ENCODE measurements around the gene COL4A2. TPM values are rescaled to one million over a fixed set of nuclear protein-coding genes. Genes with fewer than 3 reads are reported as not detected.

COL4A2 gene
- polyA plus RNA-seq, 2 of the 4 experiments (the other 2 are of a cell fraction): 46.9 to 119 TPM

- POLR2A ChIA-PET: interaction anchor here (1.3 kb wide), 1 partner anchor 405 kb away, joined by 3 read pairs; no protein-coding TSS in a partner anchor
- H3K27ac ChIP-seq: peak overlapping the region in 1 of 2 experiments; percentile 37; a peak in 1 of 6 replicates
These were observed 2.8 kb downstream of the COL4A2 start for GRCh38 chr13:110309661-110310524.

GRCh38 chr13:110310541-110311442 lies 3.7 kb downstream of the COL4A2 start:
- no peak for DNase-seq (ENCODE audit: low read depth in 1 of 2, low spot score in 1 of 2)
- TF ChIP-seq JUNB (IDR thresholded peaks at IDR 0.05): no peak
- no peak for TF ChIP-seq PBX3 (IDR thresholded peaks at IDR 0.05)
- TF ChIP-seq HOXB13 (CRISPR knock-in tag; IDR thresholded peaks at IDR 0.05; ENCODE audit: low read depth): no peak
- no peak for TF ChIP-seq ZSCAN20 (CRISPR knock-in tag; IDR thresholded peaks at IDR 0.05)
- no peak for TF ChIP-seq TP53 (CRISPR knock-in tag; IDR thresholded peaks at IDR 0.05)
- no peak for TF ChIP-seq BCL3 (IDR thresholded peaks at IDR 0.05)
- TF ChIP-seq ZNF302 (CRISPR knock-in tag; IDR thresholded peaks at IDR 0.05): no peak
- POLR2A ChIA-PET: no interaction called here

More at GRCh38 chr13:110309661-110310524, 2.8 kb downstream of the COL4A2 start:
- DNase-seq (ENCODE audit: low read depth in 1 of 2, low spot score in 1 of 2): no peak
- H3K4me2 ChIP-seq: peak overlapping the region; percentile 78
- 93% methylated on average over 14 of the region's 16 CpGs for WGBS (ENCODE audit: missing lambda C conversion rate)
- TF ChIP-seq ESRRA (IDR thresholded peaks at IDR 0.05; ENCODE audit: borderline replicate concordance, low read length) (no peak), TP53 (CRISPR knock-in tag; IDR thresholded peaks at IDR 0.05) (no peak), RNF2 (IDR thresholded peaks at IDR 0.05; ENCODE audit: borderline replicate concordance, low read depth) (no peak)
- FAIRE-seq: no peak
- no peak for ATAC-seq
- H3K4me3 ChIP-seq: no peak overlapping the region
- CTCF ChIA-PET: interaction anchor here (0.6 to 2.0 kb wide), 3 partner anchors 13 to 62 kb away, joined by 3 to 7 read pairs (median 4); no protein-coding TSS in a partner anchor
- H3K4me1 ChIP-seq: peaks cover 52% of the 10 kb centered on the region
- no peaks in the 10 kb centered on the region for H3K9me3 ChIP-seq

GRCh38 chr13:110311443-110312338 lies 4.6 kb downstream of the COL4A2 start:
- ChIA-PET POLR2A (no interaction called here), CTCF (interaction anchor here (0.6 to 1.3 kb wide), 2 partner anchors 12 to 202 kb away, joined by 3 to 5 read pairs; no protein-coding TSS in a partner anchor)
- Histone ChIP-seq H3K4me1 (peaks cover 46% of the 10 kb centered on the region), H3K9me3 (no peaks in the 10 kb centered on the region), H3K4me3 (no peak overlapping the region), H3K27ac (peak overlapping the region; percentile 50 to 76; a peak in 3 of 6 replicates), H3K4me2 (peak overlapping the region; percentile 78)
- DNase-seq (ENCODE audit: low read depth in 1 of 2, low spot score in 1 of 2) (no peak), ATAC-seq (no peak), FAIRE-seq (no peak)
- WGBS (ENCODE audit: missing lambda C conversion rate): 88% methylated on average over 11 of the region's 30 CpGs
- TF ChIP-seq HOXB13 (CRISPR knock-in tag; IDR thresholded peaks at IDR 0.05; ENCODE audit: low read depth): no peak
- no peak for TF ChIP-seq EHMT2 (IDR thresholded peaks at IDR 0.05; ENCODE audit: low read depth)

More at GRCh38 chr13:110310541-110311442, 3.7 kb downstream of the COL4A2 start:
- 85% methylated on average over 10 of the region's 14 CpGs for WGBS (ENCODE audit: missing lambda C conversion rate)
- no peaks in the 10 kb centered on the region for H3K9me3 ChIP-seq
- CTCF ChIA-PET: interaction anchor here (1.6 to 2.0 kb wide), 2 partner anchors 12 to 63 kb away, joined by 4 to 7 read pairs; no protein-coding TSS in a partner anchor
- no peak for ATAC-seq
- H3K4me3 ChIP-seq: no peak overlapping the region
- peaks cover 48% of the 10 kb centered on the region for H3K4me1 ChIP-seq
- peak overlapping the region; percentile 78; the same call in 2 of the 3 replicates for H3K4me2 ChIP-seq
- FAIRE-seq: no peak
- peak overlapping the region in 1 of 2 experiments; percentile 76; a peak in 3 of 6 replicates for H3K27ac ChIP-seq
